PC-9 (cell line): Measurements from ENCODE around the gene DLL4. TPM values are rescaled to one million over a fixed set of nuclear protein-coding genes. Genes with fewer than 3 reads are reported as not detected.

ENCODE experiments used
- BruUV-seq: library from RNA; stranded (reverse); fragments of 400-500 nt; replicated peaks from 2 replicates; lab custom pipeline; 2021; lab: Mats Ljungman, UMichigan
- CTCF ChIA-PET: fragments of 300-600 bp; sonication (Branson Sonifier 250); formaldehyde crosslinking; loops from one replicate; lab custom pipeline; 2022; ENCODE audit warnings: antibody characterized with exemption; lab: Charles Lee
- POLR2A ChIA-PET: fragments of 300-600 bp; sonication (Branson Sonifier 250); formaldehyde crosslinking; loops from one replicate; lab custom pipeline; 2022; ENCODE audit warnings: antibody characterized with exemption; ENCODE audit not compliant: unreplicated experiment; lab: Charles Lee
- DNase-seq, 2 experiments: peaks; one replicate each; pipeline versions ENCODE4 v3.0.0 to v3.0.0-alpha.2; 2015 to 2022; ENCODE audit warnings: mixed read lengths in 1 of 2
- H2AFZ ChIP-seq: fragments of 200-600 bp; sonication (generic); 2 replicates; pipeline ENCODE4 v1.8.1; 2017; ENCODE audit warnings: antibody characterized with exemption
- H3F3A ChIP-seq: fragments of 200-600 bp; sonication (generic); 2 replicates; pipeline ENCODE4 v1.8.1; 2017; ENCODE audit warnings: antibody characterized with exemption, mild to moderate bottlenecking, low read depth; ENCODE audit not compliant: insufficient read depth
- H3K27ac ChIP-seq: fragments of 200-600 bp; sonication (generic); 2 replicates; pipeline ENCODE4 v1.6.1; 2016; ENCODE audit warnings: mixed run types
- H3K27me3 ChIP-seq: fragments of 200-600 bp; sonication (generic); 2 replicates; pipeline ENCODE4 v1.6.1; 2016; ENCODE audit warnings: low read depth, mixed run types; ENCODE audit not compliant: insufficient read depth
- H3K36me3 ChIP-seq: fragments of 200-600 bp; sonication (generic); 2 replicates; pipeline ENCODE4 v1.6.1; 2016; ENCODE audit warnings: low read depth, mixed run types
- H3K4me1 ChIP-seq: fragments of 200-600 bp; sonication (generic); replicated peaks from 2 replicates; pipeline ENCODE4 v1.6.1; 2016; ENCODE audit warnings: mixed run types; ENCODE audit not compliant: insufficient read depth
- H3K4me2 ChIP-seq: fragments of 200-600 bp; sonication (generic); 2 replicates; pipeline ENCODE4 v1.6.1; 2017; ENCODE audit warnings: mixed run types
- H3K4me3 ChIP-seq: fragments of 200-600 bp; sonication (generic); 2 replicates; pipeline ENCODE4 v1.6.1; 2016; ENCODE audit warnings: mixed run types
- H3K79me2 ChIP-seq: fragments of 200-600 bp; sonication (generic); 2 replicates; pipeline ENCODE4 v1.6.1; 2017; ENCODE audit warnings: low read depth, mixed run types
- H3K9me2 ChIP-seq: fragments of 200-600 bp; sonication (generic); 2 replicates; pipeline ENCODE4 v1.8.1; 2017; ENCODE audit warnings: mild to moderate bottlenecking; ENCODE audit not compliant: insufficient read depth
- H3K9me3 ChIP-seq: fragments of 200-600 bp; sonication (generic); 2 replicates; pipeline ENCODE4 v1.8.1; 2016; ENCODE audit warnings: low read depth; ENCODE audit not compliant: insufficient read depth
- H4K20me1 ChIP-seq: fragments of 200-600 bp; sonication (generic); 2 replicates; pipeline ENCODE4 v1.8.1; 2017; ENCODE audit not compliant: insufficient read depth
- CTCF ChIP-seq: fragments of 200-600 bp; sonication (generic); conservative IDR thresholded peaks from 2 replicates; pipeline ENCODE4 v1.6.1; 2017; ENCODE audit warnings: mixed run types, antibody characterized with exemption, mild to moderate bottlenecking, moderate library complexity
- EZH2 ChIP-seq: fragments of 200-600 bp; sonication (generic); IDR thresholded peaks from 2 replicates; pipeline ENCODE4 v1.8.0; 2017; ENCODE audit warnings: antibody characterized with exemption, low read depth
- intact Hi-C: fragments of 100-400 bp; cut with micrococcal nuclease; formaldehyde crosslinking; loops from one replicate; pipeline ENCODE4 v1.10.0; 2022; ENCODE audit not compliant: unreplicated experiment
- total RNA-seq: library from RNA; stranded (reverse); gene quantifications from 2 replicates; pipeline ENCODE4 v1.2.3, GENCODE V29; 2021

Gene DLL4
- total RNA-seq, 1 experiment from 2014 or later: 0.48 TPM

- Histone ChIP-seq H3F3A (no peaks in the 10 kb centered on the region), H3K4me1 (no peaks in the 10 kb centered on the region), H2AFZ (no peak overlapping the region), H4K20me1 (no peaks in the 10 kb centered on the region), H3K9me2 (no peaks in the 10 kb centered on the region), H3K36me3 (no peaks in the 10 kb centered on the region), H3K9me3 (no peaks in the 10 kb centered on the region), H3K27ac (no peak overlapping the region), H3K4me2 (no peak overlapping the region), H3K27me3 (no peaks in the 10 kb centered on the region), H3K79me2 (no peaks in the 10 kb centered on the region), H3K4me3 (no peak overlapping the region)
- intact Hi-C loops: no loop called here
- ChIA-PET CTCF (no interaction called here), POLR2A (no interaction called here)
- no peak for DNase-seq
- TF ChIP-seq CTCF: no peak
- TF ChIP-seq EZH2: no peak
- BruUV-seq: no TSS peak
These were observed 14.0 kb upstream of the DLL4 start for GRCh38 chr15:40915116-40915661.

GRCh38 chr15:40915679-40916078 is 13.5 kb upstream of the DLL4 start:
- no peak for DNase-seq
- Histone ChIP-seq H3F3A (no peaks in the 10 kb centered on the region), H3K4me3 (no peak overlapping the region), H3K27me3 (no peaks in the 10 kb centered on the region), H3K9me2 (no peaks in the 10 kb centered on the region), H3K4me1 (no peaks in the 10 kb centered on the region), H4K20me1 (no peaks in the 10 kb centered on the region), H3K36me3 (no peaks in the 10 kb centered on the region), H3K27ac (no peak overlapping the region), H3K4me2 (no peak overlapping the region), H3K9me3 (no peaks in the 10 kb centered on the region), H2AFZ (no peak overlapping the region), H3K79me2 (no peaks in the 10 kb centered on the region)
- intact Hi-C loops: no loop called here
- BruUV-seq: no TSS peak
- TF ChIP-seq CTCF (no peak), EZH2 (no peak)
- ChIA-PET CTCF (interaction anchor here (0.8 kb wide), 1 partner anchor 48 kb away, joined by 3 read pairs; no protein-coding TSS in a partner anchor), POLR2A (no interaction called here)

- Histone ChIP-seq H3K9me3 (no peaks in the 10 kb centered on the region), H3K79me2 (no peaks in the 10 kb centered on the region), H2AFZ (no peak overlapping the region), H3K4me3 (no peak overlapping the region), H3K9me2 (no peaks in the 10 kb centered on the region), H3K4me1 (no peaks in the 10 kb centered on the region), H3K36me3 (no peaks in the 10 kb centered on the region), H3K27ac (no peak overlapping the region), H3F3A (no peaks in the 10 kb centered on the region), H3K4me2 (no peak overlapping the region), H3K27me3 (no peaks in the 10 kb centered on the region), H4K20me1 (no peaks in the 10 kb centered on the region)
- DNase-seq: no peak
- intact Hi-C loops: no loop called here
- no TSS peak for BruUV-seq
- no peak for TF ChIP-seq EZH2
- no peak for TF ChIP-seq CTCF
- CTCF ChIA-PET: interaction anchor here (0.6 to 0.7 kb wide), 2 partner anchors 10 to 59 kb away, joined by 3 to 12 read pairs; no protein-coding TSS in a partner anchor
- POLR2A ChIA-PET: no interaction called here
These were observed 11.6 kb upstream of the DLL4 start for GRCh38 chr15:40917585-40917984.
